NCI-H1417 treated with DMSO at 0.1 percent for 48 hours (cell line): ENCODE data around the gene OPRL1.

Experiments used
- DNase-seq: peaks from one replicate; lab custom pipeline; 2025; lab: John Stamatoyannopoulos, UW

The OPRL1 gene

GRCh38 chr20:64072498-64073063, 7.3 kb upstream of the OPRL1 start:
- DNase-seq: no peak

- no peak for DNase-seq
Observed at GRCh38 chr20:64073476-64074183, 6.3 kb upstream of the OPRL1 start.

GRCh38 chr20:64074184-64074789, 5.6 kb upstream of the OPRL1 start:
- no peak for DNase-seq

GRCh38 chr20:64074963-64075362, 4.9 kb upstream of the OPRL1 start:
- no peak for DNase-seq

DNA sequence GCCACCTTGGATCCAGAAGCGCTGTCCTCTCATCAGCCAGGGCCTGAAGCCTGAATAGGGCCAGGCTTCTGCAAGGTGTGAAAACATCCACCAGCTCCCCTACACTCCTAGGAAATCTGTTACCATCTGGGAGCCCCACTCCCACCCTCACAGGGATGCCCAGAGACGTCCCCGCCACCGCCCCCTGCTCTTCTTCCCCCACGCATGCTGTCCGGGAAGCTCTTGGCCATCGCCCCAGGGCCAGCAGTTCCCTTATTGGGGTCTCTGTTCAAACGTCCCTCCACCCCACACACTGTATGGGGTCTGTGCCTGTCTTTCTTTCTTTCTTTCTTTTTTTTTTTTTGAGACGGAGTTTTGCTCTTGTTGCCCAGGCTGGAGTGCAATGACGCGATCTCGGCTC, 4.3 kb upstream of the OPRL1 start:
- DNase-seq: no peak

DNA sequence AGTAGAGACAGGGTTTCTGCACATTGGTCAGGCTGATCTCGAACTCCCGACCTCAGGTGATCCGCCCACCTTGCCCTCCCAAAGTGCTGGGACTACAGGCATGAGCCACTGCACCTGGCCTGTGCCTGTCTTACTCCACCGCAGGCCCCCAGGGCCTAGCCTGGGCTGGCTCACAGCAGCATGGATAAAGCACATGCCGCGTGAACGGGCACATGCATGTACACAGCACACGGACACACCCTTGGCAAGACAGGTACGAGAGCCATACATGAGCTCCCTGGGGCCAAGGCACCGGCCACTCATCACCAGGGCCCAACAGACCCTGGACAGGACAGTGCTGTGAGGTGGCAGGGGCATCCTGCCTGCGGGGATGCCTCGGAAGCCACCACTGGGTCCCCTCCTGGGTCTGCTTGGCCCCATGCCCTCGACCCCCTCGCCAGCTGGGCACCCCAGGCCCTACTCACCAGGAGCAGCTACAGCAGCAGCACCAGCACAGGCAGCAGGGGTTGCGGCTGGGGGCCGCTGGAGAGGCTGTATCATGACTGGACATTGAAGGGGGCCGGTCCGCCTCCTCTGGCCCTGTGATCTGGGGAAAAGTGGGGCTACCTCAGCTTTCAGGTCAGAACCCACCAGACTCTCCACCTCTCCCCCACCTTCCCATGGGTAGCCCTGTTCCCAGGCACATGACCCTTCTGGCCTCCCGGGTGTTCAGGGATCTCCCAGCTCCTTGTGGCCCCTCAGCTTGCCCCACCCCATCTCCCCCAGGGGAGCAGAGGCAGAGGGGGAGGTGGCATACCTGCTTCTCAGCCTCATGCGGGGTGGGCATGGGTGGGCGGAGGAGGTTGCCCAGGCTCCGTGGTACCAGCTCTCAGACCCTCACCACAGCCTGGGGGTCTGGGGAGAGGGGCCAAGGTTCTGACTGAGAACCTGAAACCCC, 3.6 kb upstream of the OPRL1 start:
- DNase-seq: no peak

DNA sequence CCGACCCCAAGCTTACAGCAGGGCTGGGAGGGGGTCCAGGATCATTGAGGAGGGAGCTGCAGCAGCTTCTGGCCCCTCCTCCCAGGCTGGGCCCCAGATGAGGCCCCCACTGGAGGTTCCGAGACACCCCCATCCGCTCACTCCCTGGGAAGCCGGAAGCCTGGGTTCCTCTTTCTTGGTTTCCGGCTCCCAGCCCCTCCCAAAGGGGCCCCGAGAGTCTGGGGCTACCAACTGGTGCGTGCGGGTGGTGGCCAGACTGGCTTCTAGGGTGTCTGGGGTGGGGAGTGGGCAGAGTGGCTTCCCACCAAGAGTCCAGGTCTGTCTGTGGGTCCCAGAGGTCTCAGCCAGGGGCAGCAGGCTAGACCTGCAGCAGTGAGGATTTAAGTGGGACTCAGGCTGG, 2.8 kb upstream of the OPRL1 start:
- DNase-seq: no peak

- no peak for DNase-seq
Observed at GRCh38 chr20:64077541-64077875, 2.4 kb upstream of the OPRL1 start.

GRCh38 chr20:64077876-64078551, 1.9 kb upstream of the OPRL1 start:
- no peak for DNase-seq

DNA sequence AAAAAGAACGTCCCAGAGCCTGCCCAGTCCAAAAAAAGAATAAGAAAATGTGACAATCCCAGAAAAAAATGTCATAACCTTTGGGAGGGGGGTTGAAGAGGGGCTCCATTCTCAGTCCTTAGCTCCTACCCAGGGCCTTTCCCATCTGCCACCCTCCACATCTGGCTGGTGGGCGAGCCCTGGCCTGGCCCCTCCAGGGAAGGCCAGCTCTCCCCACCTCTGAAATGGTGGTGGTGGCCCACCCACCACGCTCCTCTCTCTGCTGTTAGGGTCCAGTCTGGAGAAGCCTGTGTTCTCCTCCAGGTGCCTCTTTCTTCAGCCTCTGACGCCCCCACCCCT, 979 bp upstream of the OPRL1 start:
- DNase-seq: no peak

GRCh38 chr20:64079273-64080012, 439 bp upstream of the OPRL1 start, which contains the start of gene RGS19:
TSS of gene RGS19 (minus strand) at chr20:64079518. CDS start at chr20:64076886, 2,632 bp downstream.
- DNase-seq: no peak

GRCh38 chr20:64080813-64081623, 1.1 kb downstream of the OPRL1 start:
- DNase-seq: no peak

DNA sequence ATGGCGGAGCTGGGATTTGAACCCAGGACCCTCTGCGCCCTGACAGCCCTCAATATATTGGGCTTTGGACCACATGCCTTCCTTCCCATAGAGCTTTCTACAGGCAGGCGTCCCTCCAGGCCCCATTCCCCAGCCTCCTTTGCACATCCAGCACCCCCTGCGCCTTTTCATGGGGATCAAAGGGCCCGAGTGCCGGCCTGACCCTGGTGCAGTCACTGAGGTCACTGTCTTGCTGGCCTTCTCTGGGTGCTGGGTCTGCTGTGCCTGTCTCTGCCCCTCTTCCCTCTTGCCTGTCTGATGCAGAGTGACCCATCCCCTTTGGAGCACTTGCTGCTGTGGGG, 1.7 kb downstream of the OPRL1 start:
- DNase-seq: no peak

DNA sequence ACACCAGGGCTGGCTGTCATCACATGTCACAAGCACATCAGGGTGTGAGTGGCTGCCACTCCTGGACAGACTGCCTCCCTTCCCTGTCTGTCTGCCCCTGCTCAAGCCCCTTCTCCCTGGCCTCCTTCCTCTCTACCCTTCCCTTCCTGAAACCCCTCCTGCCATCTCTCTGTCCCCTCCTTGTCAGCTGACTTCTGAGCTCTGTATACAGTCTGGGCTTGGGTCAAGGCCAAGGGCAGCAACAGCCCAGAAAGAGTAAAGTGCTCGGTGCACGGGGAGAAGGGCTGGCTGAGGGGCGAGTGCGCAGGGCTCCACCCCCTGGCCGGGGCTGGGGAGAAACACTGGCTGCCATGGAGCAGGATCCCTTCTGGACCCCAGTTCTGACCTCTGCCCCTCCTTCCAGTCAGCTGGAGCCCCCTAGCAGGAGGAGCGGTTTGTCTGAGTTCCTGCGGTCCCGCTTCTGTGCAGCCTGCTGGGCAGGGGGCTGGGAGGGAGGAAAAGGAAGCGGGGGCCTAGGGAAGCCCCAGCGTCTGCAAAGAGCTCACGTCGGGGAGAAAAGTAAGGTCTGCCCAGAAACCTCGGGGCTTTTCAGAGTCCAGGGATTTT, 2.3 kb downstream of the OPRL1 start:
- no peak for DNase-seq

- no peak for DNase-seq
Observed at GRCh38 chr20:64082820-64083377, 3.0 kb downstream of the OPRL1 start.

DNA sequence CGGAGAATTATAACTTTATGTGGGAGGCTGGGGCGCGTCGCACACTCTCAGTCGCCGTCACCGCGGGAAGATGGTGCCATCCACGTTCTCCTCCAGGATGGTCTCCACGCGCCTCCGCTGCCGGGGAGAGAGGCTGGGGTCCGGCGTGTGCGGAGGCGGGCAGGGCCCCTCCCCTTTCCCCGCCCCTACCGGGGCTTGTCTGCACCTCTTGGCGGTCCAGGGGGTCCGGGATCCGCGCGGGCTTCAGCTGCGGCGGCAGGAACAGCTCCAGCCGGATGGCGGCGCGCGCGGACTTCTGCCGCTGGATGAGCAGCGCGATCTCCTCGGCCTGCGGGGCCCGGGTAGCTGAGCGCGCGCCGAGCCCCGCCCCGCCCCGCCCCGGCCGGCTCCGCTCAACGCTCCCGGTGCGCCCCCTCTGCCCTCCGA, 3.5 kb downstream of the OPRL1 start:
- DNase-seq: no peak

DNA sequence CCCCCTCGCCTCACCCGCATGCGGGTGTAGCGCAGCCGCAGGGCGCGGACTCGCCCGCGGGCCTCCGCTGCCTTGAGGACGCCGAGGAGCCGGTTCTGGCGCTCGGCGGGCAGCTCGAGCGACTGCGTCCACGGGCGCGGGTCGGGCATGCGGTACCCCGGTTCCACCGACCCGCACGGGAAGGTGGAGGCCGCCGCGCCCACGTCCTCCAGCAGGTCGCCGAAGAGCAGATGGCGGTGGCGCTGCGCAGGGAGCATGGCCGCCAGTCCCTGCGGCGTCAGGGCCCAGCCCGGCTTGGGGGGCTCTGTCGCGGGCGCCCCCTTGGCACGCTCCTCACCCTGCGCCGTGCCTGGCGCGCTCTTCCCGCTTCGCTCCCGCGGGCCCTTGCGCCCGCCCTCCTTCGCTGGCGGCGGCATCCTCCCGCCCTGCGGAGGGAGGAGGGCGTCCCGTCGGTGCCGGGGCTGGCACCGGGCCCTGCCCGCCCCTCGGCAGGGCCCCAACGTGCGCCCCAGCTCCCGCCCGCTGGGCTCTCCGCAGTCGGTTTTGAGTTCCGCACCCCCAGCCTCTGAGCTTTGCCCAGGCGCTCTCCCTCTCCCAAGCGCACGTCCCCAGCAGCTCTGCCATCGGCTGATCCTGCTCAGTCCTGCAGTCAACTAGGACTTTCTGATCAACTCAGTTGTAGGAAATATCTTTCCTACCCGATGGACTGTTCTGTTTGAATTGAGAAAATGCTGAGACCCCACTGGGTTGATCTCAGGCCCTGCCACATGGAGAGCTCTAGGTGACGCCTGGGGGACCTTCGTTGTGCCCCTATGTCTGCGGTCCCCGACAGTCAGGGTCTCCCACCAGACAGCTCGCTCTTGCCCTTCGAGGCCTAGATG, 4.2 kb downstream of the OPRL1 start, which contains the start of gene LKAAEAR1:
LKAAEAR1 (minus strand) TSS at position 595 of the 881 bp plus-strand sequence; CDS start at position 416, 179 bp downstream.
- no peak for DNase-seq

GRCh38 chr20:64084685-64085152, 4.8 kb downstream of the OPRL1 start:
- DNase-seq: no peak

DNA sequence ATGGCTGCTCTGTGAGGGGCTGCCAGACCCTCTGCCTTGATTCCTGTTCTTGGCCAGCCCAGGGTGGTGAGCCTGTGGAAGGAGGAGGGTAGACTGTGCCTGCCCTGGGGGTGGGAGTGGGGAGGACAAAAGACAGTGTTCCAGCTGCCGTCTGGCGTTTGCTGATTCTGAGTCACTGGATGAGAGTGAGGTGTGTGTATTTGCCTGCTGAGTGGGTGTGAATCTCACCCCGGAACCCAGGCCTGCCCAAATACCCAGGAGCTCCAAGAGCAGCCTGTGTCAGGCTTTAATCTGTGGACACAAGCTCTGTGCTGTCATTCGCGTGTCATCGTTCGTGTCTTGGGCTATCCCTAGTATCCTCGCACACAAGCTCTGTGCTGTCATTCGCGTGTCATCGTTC, 6.9 kb downstream of the OPRL1 start:
- no peak for DNase-seq
